Posterior vena cava (tissue), 2 donors: Measurements from ENCODE around the gene COQ5. TPM values are rescaled to one million over a fixed set of nuclear protein-coding genes. Genes with fewer than 3 reads are reported as not detected.
"Not testable (repeated sequence)": the region's sequence is repeated elsewhere in the genome, so short reads cannot be mapped to it uniquely, and the experiment has no call there.

Experiments
- DNase-seq: peaks from one replicate; pipeline ENCODE4 v3.0.0-alpha.2; 2020; ENCODE audit warnings: low spot score
- intact Hi-C, 2 donors: fragments of 100-400 bp; cut with DNase I; formaldehyde crosslinking; loops; one replicate each; pipeline versions ENCODE4 v1.14.1 to v1.14.2; 2022 to 2023
- total RNA-seq, 2 donors: library from RNA; stranded (reverse); fragmentation: NEBNext Ultra II Directional; extraction: Animal tissue kit (Norgen Biotek cat#: 25700); gene quantifications; one replicate each; pipeline ENCODE4 v1.2.1, GENCODE V29; 2021
- donor health status: DM: yes; HTN: yes; CAD: no.
- donor health status: DM: yes; HTN: yes; CAD: no.

The COQ5 gene
- total RNA-seq, 2 donors from 2014 or later: 15.7 to 21.5 TPM

- no peak for DNase-seq
- intact Hi-C loops: no loop called here
These were observed 39.9 kb downstream of the COQ5 start for GRCh38 chr12:120489018-120489417.

- intact Hi-C loops: no loop called here
- no peak for DNase-seq
These were observed 40.8 kb downstream of the COQ5 start for GRCh38 chr12:120488057-120488640.

- intact Hi-C loops, DNase-seq: not testable (repeated sequence)
These were observed 41.4 kb downstream of the COQ5 start for GRCh38 chr12:120487552-120487951.

GRCh38 chr12:120485961-120486881 lies 42.7 kb downstream of the COQ5 start:
- intact Hi-C loops: no loop called here
- DNase-seq: no peak

GRCh38 chr12:120483621-120484020 lies 45.3 kb downstream of the COQ5 start:
- intact Hi-C loops: no loop called here
- no peak for DNase-seq

GRCh38 chr12:120481022-120481767 lies 47.8 kb downstream of the COQ5 start:
- DNase-seq: no peak
- intact Hi-C loops: no loop called here

GRCh38 chr12:120480211-120480610 lies 48.7 kb downstream of the COQ5 start:
- no peak for DNase-seq
- intact Hi-C loops: no loop called here

GRCh38 chr12:120479458-120479857 lies 49.5 kb downstream of the COQ5 start:
- intact Hi-C loops: no loop called here
- DNase-seq: no peak

GRCh38 chr12:120475643-120476042 lies 53.3 kb downstream of the COQ5 start:
- intact Hi-C loops: no loop called here
- DNase-seq: no peak

GRCh38 chr12:120474616-120474960 lies 54.4 kb downstream of the COQ5 start:
- no peak for DNase-seq
- intact Hi-C loops: no loop called here

- DNase-seq: no peak
- intact Hi-C loops: no loop called here
These were observed 54.9 kb downstream of the COQ5 start for GRCh38 chr12:120473807-120474615.

GRCh38 chr12:120472521-120472920 lies 56.4 kb downstream of the COQ5 start:
- intact Hi-C loops: no loop called here
- DNase-seq: no peak

GRCh38 chr12:120470150-120470784 lies 58.7 kb downstream of the COQ5 start:
- DNase-seq: no peak
- intact Hi-C loops: no loop called here

GRCh38 chr12:120469450-120470149 lies 59.4 kb downstream of the COQ5 start, which contains the start of gene SRSF9:
SRSF9 (minus strand) TSS chr12:120469748; CDS start chr12:120469609, 139 bp downstream.
- peak; percentile 99 for DNase-seq
- intact Hi-C loops: no loop called here

GRCh38 chr12:120468821-120469449 lies 60.0 kb downstream of the COQ5 start:
- intact Hi-C loops: no loop called here
- peak; percentile 81 for DNase-seq

- DNase-seq: peak; percentile 81
- intact Hi-C loops: no loop called here
These were observed 60.6 kb downstream of the COQ5 start for GRCh38 chr12:120468325-120468820.

- no peak for DNase-seq
- intact Hi-C loops: no loop called here
These were observed 61.5 kb downstream of the COQ5 start for GRCh38 chr12:120467439-120467838.
